NCI-H146 (cell line): ENCODE data around the gene MED16.
"Not testable (repeated sequence)": the region's sequence is repeated elsewhere in the genome, so short reads cannot be mapped to it uniquely, and the experiment has no call there.

ENCODE experiments used
- DNase-seq: peaks from one replicate; lab custom pipeline; 2025; lab: John Stamatoyannopoulos, UW

The MED16 gene

DNA sequence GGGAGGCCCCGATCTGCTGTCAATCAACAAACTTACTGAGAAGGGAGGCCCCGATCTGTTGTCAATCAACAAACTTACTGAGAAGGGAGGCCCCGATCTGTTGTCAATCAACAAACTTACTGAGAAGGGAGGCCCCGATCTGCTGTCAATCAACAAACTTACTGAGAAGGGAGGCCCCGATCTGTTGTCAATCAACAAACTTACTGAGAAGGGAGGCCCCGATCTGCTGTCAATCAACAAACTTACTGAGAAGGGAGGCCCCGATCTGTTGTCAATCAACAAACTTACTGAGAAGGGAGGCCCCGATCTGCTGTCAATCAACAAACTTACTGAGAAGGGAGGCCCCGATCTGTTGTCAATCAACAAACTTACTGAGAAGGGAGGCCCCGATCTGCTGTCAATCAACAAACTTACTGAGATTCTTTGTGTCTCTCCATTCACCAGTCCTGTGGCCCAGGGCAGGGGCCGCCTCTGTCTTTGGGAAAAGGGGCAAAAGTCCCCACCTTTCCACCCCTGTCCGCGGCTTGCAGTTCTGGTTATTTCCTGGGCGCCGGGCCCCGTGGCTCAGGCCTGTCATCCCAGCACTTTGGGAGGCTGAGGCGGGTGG, 39.3 kb downstream of the MED16 start:
- DNase-seq, result not testable (repeated sequence)

DNA sequence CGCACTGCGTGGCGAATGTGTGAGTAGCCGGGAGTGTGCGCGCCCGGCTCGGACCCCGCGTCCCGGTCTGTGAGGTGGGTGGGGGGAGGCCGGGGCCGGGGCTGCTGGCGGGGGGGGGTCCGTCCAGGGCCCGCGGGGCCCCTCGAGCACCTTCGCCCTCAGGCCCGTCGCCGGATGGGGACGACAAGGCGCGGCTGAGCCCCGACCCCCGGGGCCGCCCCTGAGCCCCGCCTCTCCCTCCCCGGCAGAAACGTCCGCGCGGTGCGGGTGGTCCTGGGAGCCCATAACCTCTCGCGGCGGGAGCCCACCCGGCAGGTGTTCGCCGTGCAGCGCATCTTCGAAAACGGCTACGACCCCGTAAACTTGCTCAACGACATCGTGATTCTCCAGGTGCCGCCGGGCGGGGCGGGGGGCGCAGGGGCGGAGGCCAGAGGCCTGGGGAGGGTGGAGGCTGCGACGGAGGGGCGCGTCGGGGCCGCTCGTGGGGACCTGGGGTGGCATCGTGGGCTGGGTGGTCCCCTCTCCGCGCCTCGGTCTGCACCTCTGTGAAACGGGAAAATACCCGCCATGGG, 39.9 kb downstream of the MED16 start:
- DNase-seq, result no peak

DNA sequence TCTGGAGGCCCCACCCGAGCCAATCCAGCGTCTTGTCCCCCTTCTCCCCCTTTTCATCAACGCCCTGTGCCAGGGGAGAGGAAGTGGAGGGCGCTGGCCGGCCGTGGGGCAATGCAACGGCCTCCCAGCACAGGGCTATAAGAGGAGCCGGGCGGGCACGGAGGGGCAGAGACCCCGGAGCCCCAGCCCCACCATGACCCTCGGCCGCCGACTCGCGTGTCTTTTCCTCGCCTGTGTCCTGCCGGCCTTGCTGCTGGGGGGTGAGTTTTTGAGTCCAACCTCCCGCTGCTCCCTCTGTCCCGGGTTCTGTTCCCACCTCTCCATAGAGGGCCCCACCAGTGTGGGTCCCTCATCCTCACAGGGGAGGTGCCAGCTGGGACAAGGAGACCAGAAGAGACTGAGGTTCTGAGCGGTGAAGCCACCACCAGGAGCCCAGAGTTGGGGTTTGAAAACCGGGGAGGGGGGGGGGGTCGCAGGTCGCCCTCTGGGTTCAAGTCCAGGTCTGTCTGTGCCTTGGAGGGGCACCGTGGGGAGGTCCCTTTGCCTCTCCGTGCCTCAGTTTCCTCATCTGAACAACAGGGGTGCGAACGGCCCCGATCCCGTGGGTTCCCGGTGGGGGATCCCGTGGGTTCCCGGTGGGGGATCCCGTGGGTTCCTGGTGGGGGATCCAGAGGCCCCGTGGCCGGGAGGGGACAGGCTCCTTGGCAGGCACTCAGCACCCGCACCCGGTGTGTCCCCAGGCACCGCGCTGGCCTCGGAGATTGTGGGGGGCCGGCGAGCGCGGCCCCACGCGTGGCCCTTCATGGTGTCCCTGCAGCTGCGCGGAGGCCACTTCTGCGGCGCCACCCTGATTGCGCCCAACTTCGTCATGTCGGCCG, 40.6 kb downstream of the MED16 start, which contains the start of gene ELANE:
ELANE (plus strand) TSS at position 168 of the 878 bp plus-strand sequence; CDS start at position 194, 26 bp downstream.
- no peak for DNase-seq

DNA sequence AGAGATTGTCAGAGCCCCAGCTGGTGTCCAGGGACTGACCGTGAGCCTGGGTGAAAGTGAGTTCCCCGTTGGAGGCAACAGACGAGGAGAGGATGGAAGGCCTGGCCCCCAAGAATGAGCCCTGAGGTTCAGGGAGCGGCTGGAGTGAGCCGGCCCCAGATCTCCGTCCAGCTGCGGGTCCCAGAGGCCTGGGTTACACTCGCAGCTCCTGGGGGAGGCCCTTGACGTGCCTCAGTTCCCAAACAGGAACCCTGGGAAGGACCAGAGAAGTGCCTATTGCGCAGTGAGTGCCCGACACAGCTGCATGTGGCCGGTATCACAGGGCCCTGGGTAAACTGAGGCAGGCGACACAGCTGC, 42.0 kb downstream of the MED16 start:
- no peak for DNase-seq

DNA sequence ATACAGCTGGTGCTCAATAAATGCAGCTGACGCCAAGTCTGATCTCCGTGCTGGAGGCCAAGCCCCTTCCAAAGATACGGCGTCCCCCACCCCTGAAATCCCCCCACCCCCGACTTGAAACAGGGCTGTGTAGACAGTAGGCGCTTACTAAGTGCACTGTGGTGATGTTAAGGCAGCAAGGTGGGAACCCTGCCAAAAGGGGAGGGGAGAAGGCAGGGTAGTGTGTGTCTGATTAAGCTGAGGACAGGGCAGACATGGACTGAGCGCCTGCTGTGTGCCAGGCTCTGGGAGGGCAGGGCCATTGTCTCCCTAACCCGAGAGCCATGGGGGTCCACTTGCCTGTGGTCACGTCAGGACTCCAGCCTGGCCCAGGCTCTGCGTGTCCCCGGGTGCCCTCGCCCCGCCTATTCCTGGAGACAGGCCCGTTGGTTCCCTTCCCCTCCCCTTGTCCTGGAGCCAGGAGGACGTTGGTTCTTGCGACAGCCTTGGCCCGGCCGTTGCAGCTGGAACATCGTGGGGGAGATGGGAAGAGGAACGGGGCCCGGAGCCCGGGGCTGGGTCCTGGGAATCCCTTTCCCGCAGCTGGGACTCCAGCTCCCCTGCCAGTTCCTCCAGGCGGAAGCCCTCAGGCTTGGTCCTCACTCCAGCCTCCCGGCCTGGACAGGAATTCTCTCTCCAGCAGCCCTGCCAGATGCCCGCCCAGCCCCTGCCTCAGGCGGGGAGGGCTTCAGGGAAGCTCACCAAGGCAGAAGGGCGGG, 42.6 kb downstream of the MED16 start:
- peak; percentile 72 for DNase-seq

DNA sequence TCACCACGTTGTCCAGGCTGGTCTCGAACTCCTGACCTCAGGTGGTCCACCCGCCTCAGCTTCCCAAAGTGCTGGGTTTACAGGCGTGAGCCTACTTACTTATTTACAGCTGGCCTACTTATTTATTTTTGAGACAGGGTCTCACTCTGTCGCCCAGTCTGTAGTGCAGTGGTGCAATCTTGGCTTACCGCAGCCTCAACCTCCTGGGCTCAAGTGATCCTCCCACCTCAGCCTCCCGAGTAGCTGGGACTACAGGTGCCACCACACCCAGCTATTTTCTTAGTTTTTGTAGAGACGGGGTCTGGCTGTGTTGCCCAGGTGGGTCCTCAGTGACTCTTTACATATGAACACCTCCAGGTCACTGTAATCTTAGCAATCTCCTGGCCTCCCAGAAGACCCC, 43.8 kb downstream of the MED16 start:
- DNase-seq, result not testable (repeated sequence)

DNA sequence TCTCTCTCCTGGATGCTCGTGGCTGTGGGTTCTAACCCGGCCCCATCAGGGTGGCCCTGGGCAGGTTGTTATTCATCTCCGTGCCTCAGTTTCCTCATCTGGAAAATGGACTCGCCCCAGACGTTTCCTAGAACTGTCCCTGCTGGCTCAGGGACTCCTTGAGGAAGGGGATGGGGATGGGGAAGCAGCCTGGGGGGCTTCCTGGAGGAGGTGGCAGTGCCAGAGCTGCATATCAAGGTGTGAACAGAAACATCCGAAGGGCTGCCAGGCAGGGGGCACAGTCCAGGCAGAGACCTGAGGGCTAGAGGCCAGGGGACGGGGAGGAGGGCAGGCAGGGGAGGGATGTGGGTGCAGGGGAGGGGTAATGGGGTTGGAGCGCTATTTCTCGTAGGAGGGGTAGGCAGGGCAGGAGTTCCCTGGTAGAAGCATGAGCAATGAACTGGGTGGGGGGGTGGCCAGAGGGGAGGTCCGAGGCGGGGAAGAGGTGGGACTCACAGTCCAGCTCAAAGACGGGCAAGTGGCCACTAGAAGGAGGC, 44.5 kb downstream of the MED16 start:
- no peak for DNase-seq

DNA sequence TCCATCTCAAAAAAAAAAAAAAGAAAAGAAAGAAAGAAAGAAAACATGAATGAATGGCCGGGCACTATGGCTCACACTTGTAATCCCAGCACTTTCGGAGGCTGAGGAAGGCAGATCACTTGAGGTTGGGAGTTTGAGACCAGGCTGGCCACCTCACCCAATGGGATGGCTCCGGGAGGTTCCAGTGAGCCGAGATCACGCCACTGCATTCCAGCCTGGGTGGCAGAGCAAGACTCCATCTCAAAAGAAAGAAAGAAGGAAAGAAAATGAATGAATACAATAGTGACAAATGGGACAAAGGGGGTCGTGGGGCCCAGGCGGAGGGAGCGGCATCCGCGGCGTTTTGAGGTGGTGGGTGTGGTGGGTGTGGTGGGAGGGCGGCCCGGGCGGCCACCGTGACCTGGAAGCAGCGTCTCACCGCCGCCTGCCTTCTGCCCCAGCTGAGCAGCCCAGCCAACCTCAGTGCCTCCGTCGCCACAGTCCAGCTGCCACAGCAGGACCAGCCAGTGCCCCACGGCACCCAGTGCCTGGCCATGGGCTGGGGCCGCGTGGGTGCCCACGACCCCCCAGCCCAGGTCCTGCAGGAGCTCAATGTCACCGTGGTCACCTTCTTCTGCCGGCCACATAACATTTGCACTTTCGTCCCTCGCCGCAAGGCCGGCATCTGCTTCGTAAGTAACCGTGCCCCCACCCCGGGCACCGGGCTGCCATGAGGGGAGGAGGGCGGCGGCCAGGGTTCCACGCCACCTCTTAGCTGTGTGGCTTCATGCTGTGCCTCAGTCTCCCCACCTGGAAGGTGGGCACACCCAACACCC, 47.1 kb downstream of the MED16 start:
- DNase-seq, result no peak

DNA sequence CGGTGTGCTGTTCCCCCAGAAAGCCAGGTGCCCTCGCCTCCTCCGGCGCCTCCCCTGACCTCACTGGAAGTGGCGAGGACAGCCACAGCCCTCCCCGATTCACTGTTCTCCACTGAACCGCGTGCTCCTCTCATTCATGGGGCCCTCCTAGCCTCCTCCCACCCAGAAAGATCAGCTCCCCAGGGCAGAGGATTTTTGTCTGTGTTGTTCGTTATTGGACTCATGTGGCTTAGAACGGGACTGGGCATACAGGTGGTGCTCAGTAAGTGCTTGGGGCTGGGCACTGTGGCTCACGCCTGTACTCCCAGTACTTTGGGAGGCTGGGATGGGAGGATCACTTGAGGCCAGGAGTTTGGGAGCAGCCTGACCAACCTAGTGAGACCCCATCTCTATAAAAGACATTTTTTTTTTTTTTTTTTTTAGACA, 48.4 kb downstream of the MED16 start:
- no peak for DNase-seq

DNA sequence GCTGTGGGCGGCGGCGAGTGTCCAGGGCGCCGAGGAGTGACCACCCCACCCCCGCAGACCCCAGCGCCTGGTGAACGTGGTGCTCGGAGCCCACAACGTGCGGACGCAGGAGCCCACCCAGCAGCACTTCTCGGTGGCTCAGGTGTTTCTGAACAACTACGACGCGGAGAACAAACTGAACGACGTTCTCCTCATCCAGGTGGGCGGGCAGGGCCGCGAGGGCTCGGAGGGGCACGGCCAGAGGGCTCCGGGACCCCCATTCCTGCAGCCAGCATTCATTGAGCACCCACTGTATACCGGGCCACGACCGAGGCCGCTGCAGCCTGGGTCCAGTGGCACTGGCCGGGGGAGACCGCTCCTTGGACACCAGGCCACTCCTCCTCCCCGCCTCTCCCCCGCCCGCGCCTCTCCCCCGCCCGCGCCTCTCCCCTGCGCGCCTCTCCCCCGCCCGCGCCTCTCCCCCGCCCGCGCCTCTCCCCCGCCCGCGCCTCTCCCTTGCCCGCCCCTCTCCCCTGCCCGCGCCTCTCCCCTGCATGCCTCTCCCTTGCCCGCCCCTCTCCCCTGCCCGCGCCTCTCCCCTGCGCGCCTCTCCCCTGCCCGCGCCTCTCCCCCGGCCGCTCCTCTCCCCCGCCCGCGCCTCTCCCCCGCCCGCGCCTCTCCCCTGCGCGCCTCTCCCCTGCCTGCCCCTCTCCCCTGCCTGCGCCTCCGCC, 49.0 kb downstream of the MED16 start:
- no peak for DNase-seq

DNA sequence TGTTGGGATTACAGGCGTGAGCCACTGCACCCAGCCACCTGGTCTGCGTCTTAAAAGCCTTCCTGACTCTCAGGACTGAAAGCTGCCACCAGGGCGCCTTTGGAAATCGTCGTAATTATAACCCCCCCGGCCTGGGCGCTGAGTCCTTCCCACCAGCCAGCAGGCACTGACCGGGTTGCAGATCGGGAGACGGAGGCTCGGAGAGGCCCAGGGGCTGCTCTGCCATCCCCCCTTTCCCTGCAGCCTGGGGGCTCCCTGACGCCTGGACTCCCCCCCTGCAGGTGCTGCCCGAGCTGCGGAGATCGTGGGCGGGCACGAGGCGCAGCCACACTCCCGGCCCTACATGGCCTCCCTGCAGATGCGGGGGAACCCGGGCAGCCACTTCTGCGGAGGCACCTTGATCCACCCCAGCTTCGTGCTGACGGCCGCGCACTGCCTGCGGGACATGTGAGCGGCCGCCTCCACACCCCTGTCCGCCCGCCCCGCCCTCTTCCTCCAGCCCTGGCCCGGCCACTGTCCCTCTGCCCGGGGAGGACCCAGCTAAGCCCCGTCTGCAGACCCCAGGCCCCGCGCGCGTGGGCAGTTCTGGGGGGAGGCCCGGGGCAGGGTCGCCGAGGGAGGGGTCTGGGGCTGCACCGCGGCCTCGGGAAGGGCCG, 49.7 kb downstream of the MED16 start:
- peak; percentile 33 for DNase-seq

DNA sequence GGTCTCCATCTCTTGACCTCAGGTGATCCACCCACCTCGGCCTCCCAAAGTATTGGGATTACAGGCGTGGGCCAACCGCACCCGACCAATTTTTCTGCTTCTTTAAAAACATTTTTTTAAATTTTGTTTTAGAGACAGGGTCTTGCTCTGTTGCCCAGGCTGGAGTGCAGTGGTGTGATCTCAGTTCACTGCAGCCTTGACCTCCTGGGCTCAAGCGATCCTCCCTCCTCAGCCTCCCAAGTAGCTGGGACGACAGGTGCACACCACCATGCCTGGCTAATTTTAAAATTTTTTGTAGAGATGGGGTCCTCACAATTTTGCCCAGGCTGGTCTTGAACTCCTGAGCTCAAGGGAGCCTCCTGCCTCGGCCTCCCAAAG, 50.2 kb downstream of the MED16 start:
- DNase-seq, result not testable (repeated sequence)

DNA sequence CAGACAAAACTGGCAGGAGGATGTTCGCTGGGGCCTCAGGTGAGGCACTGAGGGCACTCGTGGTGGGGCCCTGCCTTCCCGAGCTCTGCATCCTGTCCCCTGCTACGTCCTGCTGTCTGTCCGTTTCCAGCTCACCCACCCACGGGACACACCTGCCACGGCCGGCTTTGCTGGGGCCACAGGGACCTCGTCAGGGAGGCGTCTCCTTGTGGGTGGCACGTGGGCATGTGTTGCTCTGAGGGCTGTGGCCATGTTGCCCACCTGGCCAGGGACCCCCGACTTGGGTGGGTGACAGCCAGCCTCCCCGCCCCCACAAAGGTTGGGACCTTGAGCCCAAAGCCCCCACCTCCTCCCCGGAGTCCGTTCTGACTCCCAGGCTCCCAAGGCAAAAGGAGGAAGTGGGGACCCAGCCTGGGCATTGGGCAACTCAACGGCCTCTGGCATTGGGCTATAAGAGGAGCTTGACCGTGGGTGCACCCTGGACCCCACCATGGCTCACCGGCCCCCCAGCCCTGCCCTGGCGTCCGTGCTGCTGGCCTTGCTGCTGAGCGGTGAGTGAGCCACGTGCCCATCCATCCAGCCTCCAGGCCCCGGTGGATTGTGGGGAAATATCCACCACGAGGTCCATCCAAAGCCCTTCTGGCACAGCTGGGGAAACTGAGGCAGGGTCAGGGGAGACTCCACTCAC, 52.3 kb downstream of the MED16 start, which contains the start of gene PRTN3:
PRTN3 (plus strand) TSS at position 481 of the 688 bp plus-strand sequence; CDS start at position 491, 10 bp downstream.
- no peak for DNase-seq

DNA sequence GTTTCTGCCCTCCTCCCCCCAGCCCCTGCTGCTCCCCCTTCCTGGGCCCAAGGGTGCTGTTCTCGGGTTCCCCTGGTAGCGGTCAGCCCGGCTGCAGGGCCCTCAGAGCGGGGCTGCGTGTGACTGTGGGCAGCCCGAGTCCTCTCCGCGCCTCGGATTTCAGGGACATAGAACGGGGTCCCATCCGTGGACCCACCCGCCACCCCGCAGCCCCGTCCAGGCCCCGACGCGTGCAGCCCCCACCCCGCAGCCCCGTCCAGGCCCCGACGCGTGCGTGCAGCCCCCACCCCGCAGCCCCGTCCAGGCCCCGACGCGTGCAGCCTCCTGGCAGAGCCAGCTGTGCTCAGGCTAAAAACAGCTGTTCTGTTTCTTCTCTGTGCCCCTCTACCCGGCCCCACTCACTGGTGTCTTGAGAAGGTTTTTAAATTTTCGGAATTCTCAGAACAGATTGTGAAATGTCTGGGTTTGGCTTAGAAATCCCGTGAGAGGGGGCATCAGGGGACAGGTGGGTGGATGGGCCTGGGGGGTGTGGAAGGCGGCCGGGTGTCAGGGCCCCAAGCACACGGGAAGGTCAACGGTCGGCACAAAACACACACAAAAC, 57.7 kb downstream of the MED16 start:
- no peak for DNase-seq

DNA sequence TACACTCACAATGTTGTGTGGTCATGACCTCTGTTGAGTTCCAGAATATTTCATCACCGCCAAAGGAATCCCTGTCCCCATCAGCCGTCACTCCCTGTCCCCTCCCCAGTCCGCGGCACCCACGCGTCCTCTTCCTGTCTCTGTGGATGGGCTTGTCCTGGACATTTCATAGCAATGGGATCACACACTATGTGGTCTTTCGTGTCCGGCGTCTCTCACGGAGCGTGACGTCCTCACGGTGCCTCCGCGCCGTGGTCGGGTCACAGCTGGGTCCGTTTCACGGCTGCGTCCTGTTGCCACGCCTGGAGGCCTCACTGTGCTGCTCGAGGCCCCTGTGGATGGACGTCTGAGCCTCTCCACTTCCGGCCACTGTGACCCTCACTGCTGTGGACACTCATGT, 58.8 kb downstream of the MED16 start:
- no peak for DNase-seq

DNA sequence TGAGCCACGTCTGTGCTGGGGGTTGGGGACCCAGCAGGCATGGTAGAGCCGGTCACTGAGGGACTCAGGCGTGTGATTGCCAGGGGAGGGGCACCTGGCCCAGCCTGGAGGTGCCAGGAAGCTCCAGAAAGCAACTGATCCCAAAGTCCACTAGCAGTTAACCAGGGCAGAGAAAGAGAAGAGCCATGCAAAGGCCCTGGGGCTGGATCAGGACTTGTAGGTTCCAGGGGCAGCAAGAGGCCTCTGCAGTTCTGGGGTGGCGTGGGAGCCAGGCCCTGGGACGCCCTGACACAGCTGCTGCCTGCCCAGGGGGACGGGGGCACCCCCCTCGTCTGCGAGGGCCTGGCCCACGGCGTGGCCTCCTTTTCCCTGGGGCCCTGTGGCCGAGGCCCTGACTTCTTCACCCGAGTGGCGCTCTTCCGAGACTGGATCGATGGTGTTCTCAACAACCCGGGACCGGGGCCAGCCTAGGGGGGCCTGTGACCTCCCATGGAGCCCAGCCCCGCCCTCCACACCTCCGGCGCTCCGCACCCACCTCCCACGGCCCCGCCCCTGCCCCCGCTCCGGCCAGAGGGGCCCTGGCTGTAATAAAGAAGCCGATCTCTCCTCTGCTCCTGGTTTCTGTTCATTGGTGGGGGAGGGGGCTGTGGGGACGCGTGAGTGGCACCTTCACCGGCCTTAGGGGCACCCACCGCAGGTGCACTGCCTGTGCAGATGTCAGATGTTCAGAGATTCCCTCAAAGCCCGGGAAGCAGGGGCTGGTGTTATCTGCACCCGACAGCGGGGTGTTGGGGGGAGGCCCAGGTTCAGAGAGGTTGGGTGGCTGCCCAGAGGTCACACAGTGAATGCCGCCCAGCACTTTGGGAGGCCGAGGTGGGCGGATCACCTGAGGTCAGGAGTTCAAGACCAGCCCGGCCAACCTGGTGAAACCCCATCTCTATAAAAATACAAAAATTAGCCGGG, 61.3 kb downstream of the MED16 start:
- no peak for DNase-seq

DNA sequence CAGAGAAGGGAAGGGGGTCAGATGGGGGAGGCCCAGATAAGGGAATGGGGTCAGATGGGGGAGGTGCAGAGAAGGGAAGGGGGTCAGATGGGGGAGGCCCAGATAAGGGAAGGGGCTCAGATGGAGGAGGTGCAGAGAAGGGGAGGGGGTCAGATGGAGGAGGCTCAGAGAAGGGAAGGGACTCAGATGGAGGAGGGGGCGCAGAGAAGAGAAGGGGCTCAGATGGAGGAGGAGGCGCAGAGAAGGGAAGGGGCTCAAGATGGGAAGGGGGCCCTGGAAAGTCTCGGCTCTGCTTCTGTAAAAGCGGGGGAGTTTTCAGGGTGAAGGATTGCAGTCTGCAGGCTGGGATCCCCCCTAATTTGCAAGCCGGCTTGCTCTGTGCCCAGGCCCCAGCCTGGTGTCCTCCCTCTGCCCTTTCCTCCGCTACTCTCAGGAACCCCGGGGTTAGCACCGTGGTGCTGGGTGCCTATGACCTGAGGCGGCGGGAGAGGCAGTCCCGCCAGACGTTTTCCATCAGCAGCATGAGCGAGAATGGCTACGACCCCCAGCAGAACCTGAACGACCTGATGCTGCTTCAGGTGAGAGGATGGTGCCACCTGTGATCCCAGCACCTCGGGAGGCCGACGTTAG, 63.7 kb downstream of the MED16 start:
- no peak for DNase-seq
